HG02981 (cell line): ENCODE data around the gene EMCN.
"Not testable (repeated sequence)": the region's sequence is repeated elsewhere in the genome, so short reads cannot be mapped to it uniquely, and the experiment has no call there.

Source experiments
- ATAC-seq: cut with Tn5 transposase; IDR thresholded peaks from one replicate; pipeline ENCODE4 v1.9.1; 2021; ENCODE audit warnings: mild to moderate bottlenecking, moderate library complexity; ENCODE audit not compliant: unreplicated experiment

EMCN gene

GRCh38 chr4:100386270-100386669 is 131.6 kb downstream of the EMCN start:
- no peak for ATAC-seq

GRCh38 chr4:100380401-100380800 is 137.4 kb downstream of the EMCN start:
- not testable (repeated sequence) for ATAC-seq

GRCh38 chr4:100379583-100380105 is 138.2 kb downstream of the EMCN start:
- ATAC-seq = no peak

- ATAC-seq = no peak
Measured at GRCh38 chr4:100372432-100372831, 145.4 kb downstream of the EMCN start.

- ATAC-seq = no peak
Measured at GRCh38 chr4:100369871-100370270, 148.0 kb downstream of the EMCN start.

GRCh38 chr4:100367451-100367850 is 150.4 kb downstream of the EMCN start:
- no peak for ATAC-seq

GRCh38 chr4:100366213-100366612 is 151.6 kb downstream of the EMCN start:
- ATAC-seq = no peak

GRCh38 chr4:100362366-100362765 is 155.5 kb downstream of the EMCN start:
- ATAC-seq = no peak

GRCh38 chr4:100361336-100361735 is 156.5 kb downstream of the EMCN start:
- ATAC-seq = no peak

GRCh38 chr4:100360211-100360610 is 157.6 kb downstream of the EMCN start:
- no peak for ATAC-seq

- no peak for ATAC-seq
Measured at GRCh38 chr4:100359441-100359840, 158.4 kb downstream of the EMCN start.

- ATAC-seq = no peak
Measured at GRCh38 chr4:100357542-100357941, 160.3 kb downstream of the EMCN start.

GRCh38 chr4:100356172-100356571 is 161.7 kb downstream of the EMCN start:
- no peak for ATAC-seq

GRCh38 chr4:100352352-100352751 is 165.5 kb downstream of the EMCN start:
- ATAC-seq = not testable (repeated sequence)

- no peak for ATAC-seq
Measured at GRCh38 chr4:100348473-100348872, 169.3 kb downstream of the EMCN start.

GRCh38 chr4:100347241-100347640 is 170.6 kb downstream of the EMCN start:
- no peak for ATAC-seq

GRCh38 chr4:100345585-100345984 is 172.2 kb downstream of the EMCN start:
- ATAC-seq = no peak
